CD4-positive, alpha-beta T cell treated with Interleukin-6 at 100 ng/mL for 8 hours (primary cell): Measurements from ENCODE around the gene ABCB11.
"Not testable (repeated sequence)": the region's sequence is repeated elsewhere in the genome, so short reads cannot be mapped to it uniquely, and the experiment has no call there.

Experiments used
- DNase-seq: peaks from one replicate; pipeline ENCODE4 v3.0.0-alpha.2; 2020; ENCODE audit warnings: mixed read lengths, low spot score

ABCB11 gene

DNA sequence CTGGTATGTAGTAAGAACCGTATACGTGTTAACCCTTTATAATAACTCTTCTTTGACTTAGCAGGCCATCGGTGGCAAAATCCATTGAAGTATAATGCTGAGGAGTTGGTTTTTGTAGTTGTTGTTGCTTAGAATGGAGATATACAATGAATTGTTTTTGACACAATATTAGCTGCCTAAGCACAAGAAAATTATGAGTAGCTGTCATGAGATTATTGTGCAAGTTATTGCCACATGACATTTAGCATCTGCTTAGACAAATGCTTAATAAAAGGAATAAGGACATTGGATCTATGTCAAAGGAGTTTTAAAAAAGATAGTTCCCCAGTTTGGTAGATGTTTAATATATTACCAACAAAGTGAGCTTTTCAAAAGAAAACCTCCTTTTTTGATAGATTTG lies 59.9 kb downstream of the ABCB11 start:
- no peak for DNase-seq

DNA sequence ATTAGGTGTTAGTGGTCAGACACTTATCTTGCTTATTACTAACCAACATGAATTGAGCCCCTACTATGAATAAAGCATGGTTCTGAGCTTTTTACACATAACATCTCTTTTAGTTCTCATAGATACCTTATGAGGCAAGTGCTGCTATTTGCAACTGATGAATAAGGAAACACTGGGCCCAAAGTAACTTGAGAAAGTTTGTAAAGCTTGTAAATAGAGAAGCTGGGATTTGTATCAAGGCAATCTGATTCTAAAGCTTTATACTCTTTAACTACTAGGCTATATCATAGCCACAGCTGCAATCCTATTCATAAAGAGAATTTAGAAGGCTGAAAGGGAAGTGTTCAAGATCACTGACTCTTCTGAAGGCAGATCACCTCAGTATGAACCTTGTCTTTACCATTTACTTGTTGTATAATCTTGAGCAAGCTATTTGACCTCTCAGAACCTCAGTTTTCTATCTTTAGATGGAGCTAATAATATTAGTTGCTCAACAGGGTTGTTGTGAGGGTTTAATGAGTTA lies 60.4 kb downstream of the ABCB11 start:
- DNase-seq, result no peak

DNA sequence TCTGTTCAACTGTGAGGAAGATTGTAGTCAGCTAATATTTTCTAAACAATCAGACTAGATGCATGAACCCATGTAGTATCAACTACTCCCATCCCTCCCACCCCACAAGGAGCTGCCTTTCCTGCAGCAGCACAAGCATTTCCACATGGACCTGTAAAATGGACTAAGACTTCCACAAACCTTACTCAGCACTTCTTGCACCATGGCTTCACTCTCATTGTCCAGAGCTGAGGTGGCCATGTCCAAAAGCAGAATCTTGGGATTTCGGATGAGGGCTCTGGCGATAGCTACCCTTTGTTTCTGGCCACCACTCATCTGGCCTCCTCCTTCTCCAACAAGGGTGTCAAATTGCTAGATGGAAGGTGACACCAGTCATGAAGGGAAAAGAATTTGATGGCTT lies 61.3 kb downstream of the ABCB11 start:
- DNase-seq, result no peak

DNA sequence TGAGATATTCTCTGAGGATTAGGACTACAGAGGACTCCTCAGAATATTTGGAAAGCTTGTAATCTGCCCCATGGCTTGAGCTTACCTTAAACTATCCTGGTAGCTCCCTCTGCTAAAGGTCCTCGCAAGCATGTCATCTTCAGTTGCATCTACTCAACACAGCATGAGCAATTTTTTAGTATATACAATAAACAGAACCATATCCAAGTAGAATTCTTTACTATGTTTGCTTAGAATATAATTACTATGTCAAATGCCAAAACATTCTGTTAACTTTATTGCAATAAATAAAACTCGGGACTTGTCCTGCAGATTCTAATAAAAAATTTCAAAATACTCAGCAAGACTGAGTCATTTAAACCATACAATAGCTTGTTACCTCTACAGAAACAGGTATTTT lies 62.8 kb downstream of the ABCB11 start:
- no peak for DNase-seq

DNA sequence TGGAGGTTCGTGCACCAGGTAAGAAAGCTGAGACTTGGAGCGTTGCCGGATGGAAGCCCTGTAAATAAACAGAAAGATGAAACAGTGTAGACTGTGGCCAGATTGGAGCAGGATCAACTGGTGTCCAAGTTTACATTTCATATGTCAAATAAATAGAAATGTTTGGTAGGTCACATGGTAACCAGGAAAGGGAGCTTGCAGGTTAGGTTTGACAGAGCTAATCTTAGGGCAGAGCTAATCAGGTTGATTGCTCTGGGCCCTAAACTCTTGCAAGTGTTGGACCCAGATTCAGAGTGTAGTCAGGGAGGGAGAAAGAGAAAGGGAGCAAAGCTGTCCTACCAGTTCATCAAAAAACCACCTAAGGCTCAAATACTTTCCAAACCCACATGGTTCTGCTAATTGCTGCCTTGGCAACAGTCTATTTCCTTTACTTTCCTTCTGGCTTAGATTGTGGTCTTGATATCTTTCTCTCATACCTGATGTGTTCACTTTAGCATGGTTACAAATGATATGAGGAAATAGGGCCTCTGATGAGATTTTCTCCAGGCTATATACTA lies 66.8 kb downstream of the ABCB11 start:
- peak; percentile 13 for DNase-seq

DNA sequence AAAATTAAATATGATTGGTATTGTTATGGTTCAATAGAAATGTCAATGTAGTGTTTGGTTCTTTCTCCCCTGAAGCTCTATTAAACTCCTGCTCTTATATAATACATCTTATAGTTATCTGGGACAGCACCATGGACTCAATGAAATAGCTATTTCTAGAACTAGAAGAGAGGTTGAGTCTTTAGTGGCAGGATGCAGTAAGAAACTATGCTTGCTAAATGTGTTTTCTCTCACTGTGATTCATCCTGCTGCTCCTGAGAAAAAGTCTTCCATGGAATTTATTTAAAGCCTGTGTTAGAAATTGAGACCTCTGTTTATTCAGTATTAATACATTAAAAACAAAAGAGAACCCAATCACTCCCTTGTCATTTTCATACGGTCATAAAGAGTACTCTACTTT lies 68.5 kb downstream of the ABCB11 start:
- no peak for DNase-seq

DNA sequence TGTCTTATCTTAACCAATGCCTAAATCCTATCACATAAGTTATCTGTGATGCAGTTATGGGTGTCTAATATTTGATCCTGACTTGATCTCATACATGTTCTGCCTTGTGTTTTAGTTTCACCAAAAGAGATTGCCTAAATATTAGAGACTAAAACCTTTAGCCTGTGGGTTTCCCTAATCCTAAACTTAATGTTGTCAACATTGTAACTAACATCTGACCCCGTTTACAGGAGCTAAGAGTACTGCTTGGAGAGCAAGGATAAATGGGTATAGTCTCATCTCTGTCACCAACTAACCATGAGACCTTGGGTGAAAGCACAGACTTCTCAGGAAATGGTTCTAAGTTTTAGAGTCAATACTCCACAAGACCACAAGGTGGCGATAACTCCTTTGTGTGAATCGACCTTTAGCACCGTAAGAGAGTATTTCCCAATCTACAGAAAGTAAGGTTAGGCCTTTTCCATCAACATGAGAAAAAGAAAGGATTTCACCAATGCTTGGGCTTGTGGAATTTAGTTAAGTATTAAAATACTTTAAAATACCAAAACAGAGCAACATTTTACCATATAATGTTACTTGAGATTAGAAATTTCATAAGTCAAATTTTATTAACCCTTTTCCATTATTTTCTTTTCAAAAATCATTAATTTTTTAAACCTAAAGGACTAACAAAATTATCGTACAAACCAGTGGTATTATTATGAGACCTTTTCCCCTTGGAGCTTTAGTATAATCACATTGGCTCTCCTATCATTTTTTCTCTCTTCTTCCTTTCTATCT lies 69.5 kb downstream of the ABCB11 start:
- peak; percentile 59 for DNase-seq

DNA sequence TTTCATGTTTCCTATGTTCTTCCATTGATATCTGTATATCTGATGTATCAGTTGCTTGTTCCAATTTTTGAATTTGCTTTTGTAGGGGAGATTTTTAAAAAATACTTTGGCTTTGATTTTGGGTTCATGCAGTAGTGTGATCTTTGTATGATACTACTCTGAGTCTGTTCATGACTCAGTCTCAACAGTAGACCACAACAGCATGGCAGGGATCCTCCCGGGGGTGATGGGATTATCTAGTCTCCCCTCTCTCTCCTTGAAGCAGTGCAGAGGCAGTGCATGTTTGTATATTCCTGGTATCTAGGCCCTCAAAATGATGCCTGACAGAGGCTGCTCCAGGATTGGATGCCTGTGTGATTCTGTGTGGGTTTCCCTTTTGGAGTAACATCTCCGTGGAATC lies 74.7 kb downstream of the ABCB11 start:
- no peak for DNase-seq

DNA sequence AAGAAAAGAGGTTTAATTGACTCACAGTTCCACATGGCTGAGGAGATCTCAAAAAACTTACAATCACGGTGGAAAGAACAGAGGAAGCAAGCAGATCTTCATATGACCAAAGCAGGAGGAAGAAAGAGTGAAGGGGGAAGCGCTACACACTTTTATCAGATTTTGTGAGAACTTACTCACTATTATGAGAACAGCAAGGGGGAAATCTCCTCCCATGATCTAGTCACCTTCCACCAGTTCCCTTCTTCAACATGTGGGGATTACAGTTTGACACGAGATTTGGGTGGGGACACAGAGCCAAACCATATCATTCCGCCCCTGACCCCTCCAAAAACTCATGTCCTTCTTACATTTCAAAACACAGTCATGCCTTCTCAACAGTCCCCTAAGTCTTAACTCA lies 75.8 kb downstream of the ABCB11 start:
- no peak for DNase-seq

DNA sequence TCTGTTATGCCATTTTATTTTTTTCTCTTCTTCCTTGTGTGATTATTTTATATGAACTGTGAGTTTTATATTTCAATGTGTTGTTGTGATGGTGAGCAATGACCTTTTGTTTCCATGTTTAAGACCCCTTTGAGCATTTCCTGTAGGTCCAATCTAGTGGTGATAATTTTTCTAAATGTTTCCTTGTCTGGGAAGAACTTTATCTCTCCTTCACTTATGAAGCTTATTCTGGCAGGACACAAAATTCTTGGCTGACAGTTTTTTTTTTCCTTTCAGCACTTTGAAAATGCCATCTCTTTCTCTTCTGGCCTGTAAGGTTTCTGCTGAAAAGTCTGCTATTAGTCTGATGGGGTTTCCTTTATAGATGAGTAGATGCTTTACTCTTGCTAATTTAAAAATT lies 76.9 kb downstream of the ABCB11 start:
- DNase-seq, result no peak

DNA sequence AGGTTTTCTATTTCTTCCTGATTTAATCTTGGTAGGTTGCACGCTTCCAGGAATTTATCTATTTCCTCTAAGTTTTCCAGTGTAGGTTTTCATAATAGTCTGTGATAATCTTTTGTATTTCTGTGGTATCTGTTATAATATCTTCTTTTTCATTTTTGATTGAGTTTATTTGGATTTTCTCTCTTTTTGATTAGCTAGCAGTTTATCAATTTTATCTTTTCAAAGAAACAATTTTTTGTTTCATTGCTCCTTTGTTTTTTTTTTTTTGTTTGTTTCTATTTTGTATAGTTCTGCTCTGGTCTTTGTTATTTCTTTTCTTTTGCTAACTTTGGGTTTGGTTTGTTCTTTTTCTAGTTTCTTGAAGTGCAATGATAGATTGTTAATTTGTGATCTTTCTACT lies 78.7 kb downstream of the ABCB11 start:
- DNase-seq, result no peak

DNA sequence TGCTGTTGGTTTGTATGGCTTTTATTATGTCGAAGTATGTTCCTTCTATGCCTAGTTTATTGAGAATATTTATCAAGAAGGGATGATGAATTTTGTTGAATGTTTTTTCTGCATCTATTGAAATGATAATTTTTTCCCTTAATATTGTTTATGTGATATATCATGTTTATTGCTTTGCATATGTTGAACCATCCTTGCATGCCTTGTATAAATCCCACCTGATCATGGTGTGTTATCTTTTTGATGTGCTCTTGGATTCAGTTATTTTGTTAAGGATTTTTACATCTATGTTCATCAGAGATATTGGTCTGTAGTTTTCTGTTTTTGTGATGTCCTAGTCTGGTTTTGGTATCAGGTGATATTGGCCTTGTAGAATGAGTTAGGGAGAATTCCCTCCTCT lies 79.3 kb downstream of the ABCB11 start:
- no peak for DNase-seq

DNA sequence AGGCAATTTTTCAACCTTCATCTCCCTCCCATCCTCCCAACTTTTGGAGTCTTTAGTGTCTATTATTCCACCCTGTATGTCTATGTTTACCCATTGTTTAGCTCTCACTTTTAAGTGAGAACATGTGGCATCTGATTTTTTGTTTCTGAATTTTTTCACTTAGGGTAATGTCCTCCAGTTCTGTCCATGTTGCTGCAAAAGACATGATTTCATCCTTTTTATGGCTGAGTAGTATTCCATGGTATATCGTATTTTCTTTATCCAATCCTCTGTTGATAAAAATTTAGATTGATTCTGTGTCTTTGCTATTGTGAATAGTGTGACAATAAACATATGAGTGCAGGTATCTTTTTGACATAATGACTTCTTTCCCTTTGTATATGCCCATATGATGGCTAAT lies 81.8 kb downstream of the ABCB11 start:
- no peak for DNase-seq

DNA sequence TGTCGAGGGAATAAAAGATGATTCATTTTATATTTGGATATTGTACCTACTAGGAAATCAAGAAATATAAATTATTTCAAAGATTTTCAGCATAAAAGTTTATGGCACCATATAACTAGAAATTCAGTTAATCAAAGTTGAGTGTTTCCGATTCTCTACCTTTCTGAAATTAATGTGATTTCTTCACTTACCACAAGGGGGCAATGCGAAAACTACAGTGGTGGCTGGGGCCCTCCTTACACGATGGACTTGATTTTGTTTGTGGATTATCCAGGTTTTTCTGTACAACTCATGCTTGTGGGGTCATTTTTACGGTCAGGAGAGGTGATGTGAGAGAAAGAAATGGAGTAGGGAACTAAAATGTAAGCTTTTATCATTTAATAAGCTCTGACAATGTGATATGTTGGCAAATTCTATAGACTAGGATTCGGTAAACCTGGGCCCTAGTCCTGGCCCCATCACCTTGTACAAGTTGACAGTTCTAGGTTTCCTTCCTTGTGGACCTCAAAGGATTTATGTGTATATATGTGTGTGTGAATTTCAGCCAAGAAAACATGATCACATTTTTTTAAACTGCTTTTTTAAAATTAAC lies 82.4 kb downstream of the ABCB11 start:
- no peak for DNase-seq

DNA sequence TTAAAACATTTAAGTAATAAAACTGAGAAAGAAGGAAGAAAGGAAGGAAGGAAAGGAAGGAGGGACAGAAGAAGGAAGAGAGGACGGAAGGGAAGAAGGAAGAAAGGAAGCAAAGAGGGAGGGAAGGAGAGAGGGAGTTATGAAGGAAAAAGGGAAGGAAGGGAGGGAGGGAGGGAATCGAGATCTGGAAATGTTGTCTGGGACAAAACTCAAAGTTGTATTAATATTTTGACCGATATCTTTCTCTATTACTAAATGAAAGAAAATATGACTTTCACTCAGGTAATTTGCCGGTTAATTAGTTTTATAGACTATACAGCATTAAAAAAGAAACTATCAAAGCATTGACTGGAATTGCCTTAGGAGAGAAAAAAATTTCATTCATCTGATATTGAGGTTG lies 85.6 kb downstream of the ABCB11 start:
- DNase-seq, result no peak

DNA sequence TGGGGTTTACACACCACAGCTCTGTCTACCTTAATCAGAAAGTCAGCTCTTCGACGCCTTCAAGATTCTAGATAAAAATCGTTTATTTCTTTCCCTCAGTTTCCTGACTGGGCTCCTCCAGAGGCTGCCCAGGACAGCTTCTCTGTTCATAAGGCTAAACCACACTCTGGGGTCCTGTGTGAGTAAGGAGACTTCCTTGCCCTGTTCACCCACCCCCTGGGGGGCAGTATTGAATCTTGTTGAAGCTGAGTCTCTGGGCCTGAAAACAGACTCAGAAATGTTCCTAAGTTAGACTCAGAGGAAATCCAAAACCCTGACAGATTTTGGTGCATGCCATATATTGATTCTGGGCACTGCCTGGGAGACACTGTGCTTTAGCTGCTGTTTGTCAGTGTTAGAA lies 87.1 kb downstream of the ABCB11 start:
- no peak for DNase-seq

DNA sequence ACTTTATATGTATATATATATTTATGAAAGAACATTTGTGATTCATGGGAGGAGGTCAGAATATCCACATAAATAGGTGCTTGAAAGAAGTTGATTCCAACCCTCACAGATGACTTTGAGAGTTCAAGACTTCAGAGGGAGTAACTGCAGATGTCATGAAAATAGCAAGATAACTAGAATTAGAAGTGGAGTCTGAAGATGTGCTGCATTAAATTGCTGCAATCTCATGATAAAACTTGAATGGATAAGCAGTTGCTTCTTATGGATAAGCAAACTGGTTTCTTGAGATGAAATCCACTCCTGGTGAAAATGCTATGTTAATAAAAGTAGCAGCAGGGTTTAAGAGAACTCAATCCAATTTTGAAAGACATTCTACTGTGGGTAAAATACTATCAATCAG lies 89.8 kb downstream of the ABCB11 start:
- DNase-seq, result no peak

DNA sequence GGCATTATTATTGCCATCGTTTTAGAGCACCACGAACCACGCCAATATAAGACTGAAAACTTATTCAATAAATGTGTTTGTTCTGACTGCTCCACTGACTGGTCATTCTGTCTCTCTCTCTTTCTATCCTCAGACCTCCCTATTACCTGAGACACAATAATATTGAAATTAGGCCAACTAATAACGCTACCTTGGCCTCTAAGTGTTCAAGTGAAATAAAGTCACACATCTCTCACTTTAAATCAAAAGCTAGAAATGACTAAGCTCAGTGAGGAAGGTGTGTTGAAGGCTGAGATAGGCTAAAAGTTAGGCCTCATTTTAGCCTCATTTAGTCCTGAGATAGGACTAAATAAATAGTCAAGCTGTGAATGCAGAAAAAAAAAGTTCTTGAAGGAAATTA lies 91.2 kb downstream of the ABCB11 start:
- DNase-seq, result no peak

DNA sequence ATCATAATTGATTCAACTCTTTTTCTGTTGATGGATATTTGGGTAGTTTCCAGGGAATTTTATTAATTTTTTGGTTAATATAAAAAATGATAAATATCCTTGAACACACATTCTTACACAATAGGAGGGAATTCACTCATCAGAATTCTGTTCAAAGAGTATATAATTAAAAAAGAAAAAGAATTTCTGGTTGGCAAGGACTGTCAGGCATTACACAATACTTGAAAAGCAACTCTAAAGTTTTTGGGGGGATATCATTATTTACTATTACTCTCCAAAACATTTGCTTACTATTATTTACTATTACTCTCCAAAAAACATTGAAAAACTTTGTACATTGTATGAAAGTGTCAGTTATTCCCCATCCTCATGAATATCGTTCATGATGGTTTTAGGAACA lies 92.1 kb downstream of the ABCB11 start:
- no peak for DNase-seq

DNA sequence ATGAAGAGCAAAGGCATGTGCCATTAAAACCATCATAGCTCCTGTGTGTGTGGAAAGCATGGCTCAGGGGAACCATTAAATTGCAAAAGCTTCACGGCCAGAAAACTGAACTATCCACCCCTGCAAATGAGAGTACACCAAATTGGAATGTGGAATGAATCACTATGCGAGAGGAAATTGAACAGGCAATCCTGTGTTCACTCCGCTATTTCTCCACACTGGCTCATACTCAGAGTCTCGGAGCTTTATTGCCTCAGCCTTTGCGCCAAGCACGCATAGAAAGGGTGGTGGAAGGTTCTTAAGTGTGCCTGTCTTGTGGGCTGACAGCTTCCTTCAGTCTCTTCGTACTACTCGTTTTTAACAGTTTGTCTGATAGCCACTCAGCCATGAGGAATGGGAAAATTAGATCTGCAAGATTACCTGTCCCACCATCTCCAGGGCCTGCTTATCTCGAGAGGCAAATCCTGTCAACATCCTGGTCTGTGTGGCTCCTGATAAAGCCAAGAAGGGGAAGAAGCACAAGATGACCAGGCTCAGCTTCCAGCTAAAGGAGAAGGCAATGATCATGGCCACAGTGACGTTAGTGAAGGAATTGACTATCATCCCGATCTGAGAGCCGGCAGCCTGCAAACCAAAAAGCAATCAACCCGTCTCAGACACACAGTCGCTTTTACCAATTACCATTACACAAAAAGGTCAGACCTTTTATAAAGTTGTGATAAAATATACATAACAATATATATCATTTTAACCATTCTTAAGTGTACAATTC lies 95.1 kb downstream of the ABCB11 start:
- DNase-seq, result no peak

DNA sequence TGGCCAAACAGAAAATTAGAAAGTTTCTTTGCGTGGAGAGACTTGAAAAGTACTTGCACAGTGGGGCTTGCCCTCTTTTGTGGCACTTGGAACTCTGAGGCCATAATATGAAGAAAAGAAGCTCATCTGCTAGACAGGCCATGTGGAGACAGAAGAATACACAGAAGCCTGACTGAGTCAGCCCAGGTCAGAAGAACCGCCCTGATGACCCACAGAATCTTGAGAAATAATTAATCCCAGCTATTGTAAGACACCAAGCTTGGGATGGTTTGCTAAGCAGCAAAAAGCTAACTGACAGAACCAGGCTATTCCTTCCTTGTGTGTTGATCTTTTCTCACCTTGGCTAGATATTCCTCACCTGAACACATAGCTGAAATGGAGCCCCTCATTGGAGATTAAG lies 96.3 kb downstream of the ABCB11 start:
- no peak for DNase-seq

DNA sequence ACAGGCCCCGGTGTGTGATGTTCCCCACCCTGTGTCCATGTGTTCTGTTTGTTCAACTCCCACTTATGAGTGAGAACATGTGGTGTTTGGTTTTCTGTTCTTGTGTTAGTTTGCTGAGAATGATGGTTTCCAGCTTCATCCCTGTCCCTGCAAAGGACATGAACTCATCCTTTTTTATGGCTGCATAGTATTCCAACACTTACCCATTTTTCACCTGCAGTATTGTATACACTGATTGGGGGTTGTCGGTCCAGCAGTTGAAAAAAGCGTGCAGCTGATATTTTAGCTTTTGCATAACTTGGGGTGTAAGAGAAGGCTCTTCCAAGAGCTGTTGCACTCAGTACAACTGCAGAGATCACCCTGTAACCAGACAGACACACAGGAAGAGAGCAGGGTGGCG lies 99.0 kb downstream of the ABCB11 start:
- DNase-seq, result not testable (repeated sequence)

DNA sequence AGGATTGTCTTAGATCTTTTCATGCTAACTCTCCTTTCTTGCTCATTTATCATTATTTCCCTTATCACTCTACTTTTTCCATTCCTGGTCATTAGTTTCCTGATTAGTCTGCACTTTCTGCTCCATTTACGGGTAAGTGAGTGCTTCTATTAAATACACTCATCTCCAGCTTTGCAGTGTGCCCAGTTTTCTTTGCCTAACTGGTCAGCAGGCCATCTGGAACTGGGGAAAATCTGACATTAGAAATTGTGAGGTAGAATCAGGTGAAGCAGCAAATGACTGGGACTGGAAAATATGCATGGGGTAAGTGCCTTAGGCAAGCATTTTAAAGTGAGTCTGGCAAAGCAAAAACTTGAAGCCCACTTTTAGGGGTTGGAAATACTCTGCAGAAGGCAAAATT lies 100.9 kb downstream of the ABCB11 start:
- DNase-seq, result no peak
